ENCODE measurements around the gene LBHD2.

The LBHD2 gene

DNA sequence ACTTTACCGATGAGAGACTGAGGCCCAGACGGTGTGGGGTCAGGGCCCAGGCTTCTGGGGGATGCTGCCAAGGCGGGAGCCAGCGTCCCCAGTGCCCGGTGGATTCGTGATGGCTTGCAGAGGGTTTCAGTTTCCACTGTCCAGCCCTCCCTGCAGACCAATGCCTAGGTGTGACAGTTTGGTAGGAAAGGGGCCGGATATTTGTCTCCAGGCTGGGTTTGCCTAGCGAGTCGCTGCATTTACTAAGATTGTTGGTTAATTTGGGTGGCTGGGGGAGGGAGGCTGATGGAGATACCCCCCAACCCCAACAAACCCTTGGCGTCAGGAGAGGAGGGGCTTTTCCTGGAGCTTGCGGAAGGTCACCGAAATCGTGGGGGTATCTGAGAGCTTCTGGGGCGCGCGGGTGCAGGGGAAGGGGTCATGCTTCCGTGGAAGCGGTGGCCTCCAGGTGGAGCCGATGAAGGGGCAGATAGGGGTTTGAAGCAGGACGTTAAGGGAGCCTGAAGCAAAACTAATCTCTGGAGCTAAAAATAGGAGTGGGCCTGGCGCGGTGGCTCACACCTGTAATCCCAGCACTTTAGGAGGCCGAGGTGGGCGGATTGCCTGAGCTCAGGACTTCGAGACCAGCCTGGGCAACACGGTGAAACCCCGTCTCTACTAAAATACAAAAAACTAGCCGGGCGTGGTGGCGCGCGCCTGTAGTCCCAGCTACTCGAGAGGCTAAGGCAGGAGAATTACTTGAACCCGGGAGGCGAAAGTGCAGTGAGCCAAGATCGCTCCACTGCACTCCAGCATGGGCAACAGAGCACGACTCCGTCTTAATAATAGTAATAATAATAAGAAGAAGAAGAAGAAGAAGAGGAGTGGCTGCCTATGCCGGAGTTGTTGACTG is 25.6 kb upstream of the LBHD2 start:
- in situ Hi-C loops (cut with HindIII; ENCODE audit: low pct_unique_long_range_greater_than_20kb, low sequenced_read_pairs) = no loop called here
- DNase-seq (ENCODE audit: low read depth in 1 of 2, low spot score in 1 of 2) = peak in 1 of 2 experiments; percentile 37
- TF ChIP-seq JUND (IDR thresholded peaks at IDR 0.05; ENCODE audit: low read depth) = no peak

DNA sequence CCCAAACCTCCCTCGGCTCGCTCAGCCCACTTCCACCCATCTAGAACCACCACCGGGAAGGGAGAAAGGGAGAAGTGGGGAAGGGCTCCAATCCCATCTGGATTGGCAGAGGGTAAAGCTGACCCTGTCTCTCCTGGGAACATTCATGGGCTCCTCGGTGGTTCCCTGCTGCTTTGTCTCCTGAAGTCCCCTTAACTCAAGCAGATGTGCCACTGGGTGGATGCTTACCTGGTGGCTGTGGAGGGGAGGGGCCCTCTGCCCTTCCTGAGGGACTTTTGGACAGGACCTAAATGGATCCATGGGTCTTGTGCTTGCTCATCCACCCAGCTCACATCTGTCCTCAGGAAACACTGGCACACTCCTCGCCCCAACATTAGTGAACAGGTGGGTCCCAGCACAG is 24.5 kb upstream of the LBHD2 start:
- DNase-seq (ENCODE audit: low read depth in 1 of 2, low spot score in 1 of 2) = no peak
- in situ Hi-C loops (cut with HindIII; ENCODE audit: low pct_unique_long_range_greater_than_20kb, low sequenced_read_pairs) = no loop called here
- no peak for TF ChIP-seq JUND (IDR thresholded peaks at IDR 0.05; ENCODE audit: low read depth)

DNA sequence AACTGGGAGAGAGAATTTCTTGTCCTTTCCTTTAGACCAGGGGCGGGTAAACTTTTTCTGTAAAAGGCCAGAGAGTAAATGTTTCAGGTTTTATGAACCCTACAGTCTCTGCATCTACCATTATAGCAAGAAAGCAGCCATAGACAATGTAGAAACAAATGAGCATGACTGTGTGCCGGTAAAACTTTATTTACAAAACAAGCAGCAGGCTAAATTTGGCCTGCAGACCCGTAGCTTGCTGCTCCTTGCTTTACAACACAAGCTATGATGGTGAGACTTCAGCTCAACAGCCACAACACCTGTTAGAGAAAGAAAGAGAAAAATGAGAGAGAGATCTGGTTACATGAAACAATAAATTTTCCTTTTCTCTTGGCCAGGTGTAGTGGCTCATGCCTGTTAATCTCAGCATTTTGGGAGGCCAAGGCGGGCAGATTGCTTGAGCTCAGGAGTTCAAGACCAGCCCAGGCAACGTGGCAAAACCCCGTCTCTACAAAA is 22.5 kb upstream of the LBHD2 start:
- in situ Hi-C loops (cut with HindIII; ENCODE audit: low pct_unique_long_range_greater_than_20kb, low sequenced_read_pairs) = no loop called here
- DNase-seq (ENCODE audit: low read depth in 1 of 2, low spot score in 1 of 2) = no peak
- TF ChIP-seq JUND (IDR thresholded peaks at IDR 0.05; ENCODE audit: low read depth) = no peak

DNA sequence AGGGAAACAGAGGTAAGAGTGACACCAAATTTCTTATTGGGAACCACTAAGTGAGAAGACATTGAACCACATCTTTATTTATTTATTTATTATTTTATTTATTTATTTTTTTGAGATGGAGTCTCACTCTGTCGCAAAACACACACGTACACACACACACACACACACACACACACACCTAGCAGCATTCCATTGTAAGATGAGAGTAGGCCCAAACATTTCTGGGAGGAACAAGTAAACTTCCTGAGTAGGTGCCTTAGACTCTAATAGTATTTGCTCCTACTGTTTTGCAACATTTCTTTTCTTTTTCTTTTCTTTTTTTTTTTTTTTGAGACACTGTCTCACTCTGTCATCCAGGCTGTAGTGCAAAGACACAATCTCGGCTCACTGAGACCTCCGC is 19.6 kb upstream of the LBHD2 start:
- no peak for TF ChIP-seq JUND (IDR thresholded peaks at IDR 0.05; ENCODE audit: low read depth)
- DNase-seq (ENCODE audit: low read depth in 1 of 2, low spot score in 1 of 2) = peak in 1 of 2 experiments; percentile 52
- in situ Hi-C loops (cut with HindIII; ENCODE audit: low pct_unique_long_range_greater_than_20kb, low sequenced_read_pairs) = no loop called here

DNA sequence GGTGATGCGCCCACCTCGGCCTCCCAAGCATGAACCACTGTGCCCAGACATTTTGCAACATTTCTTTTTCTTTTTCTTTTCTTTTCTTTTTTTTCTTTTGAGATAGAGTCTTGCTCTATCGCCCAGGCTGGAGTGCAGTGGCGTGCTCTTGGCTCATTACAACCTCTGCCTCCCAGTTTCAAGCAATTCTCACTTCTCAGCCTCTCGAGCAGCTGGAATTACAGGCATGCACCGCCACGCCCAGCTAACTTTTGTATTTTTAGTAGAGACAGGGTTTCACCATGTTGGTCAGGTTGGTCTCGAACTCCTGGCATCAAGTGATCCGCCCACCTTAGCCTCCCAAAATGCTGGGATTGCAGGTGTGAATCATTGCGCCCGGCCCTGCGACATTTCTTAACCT is 19.0 kb upstream of the LBHD2 start:
- TF ChIP-seq JUND (IDR thresholded peaks at IDR 0.05; ENCODE audit: low read depth) = no peak
- in situ Hi-C loops (cut with HindIII; ENCODE audit: low pct_unique_long_range_greater_than_20kb, low sequenced_read_pairs) = no loop called here
- no peak for DNase-seq (ENCODE audit: low read depth in 1 of 2, low spot score in 1 of 2)

DNA sequence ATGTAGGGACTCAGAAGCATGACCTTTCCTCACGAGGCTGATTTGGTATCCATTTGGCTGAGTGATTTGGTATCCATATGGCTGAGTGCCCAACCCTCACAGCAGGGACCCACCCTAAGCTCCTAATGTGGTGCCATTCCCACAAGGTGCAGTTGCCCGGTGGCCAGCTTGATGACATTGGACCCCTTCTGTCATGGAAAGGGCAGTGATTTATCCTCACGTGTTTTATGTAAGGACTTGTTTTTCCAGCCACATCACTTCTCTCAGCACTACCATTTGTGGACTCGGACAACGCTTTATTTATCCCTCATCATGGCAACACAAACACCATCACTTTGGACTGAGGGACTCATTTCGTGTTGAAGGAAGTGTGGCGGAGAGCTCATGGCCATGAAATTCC is 18.1 kb upstream of the LBHD2 start:
- TF ChIP-seq JUND (IDR thresholded peaks at IDR 0.05; ENCODE audit: low read depth) = no peak
- DNase-seq (ENCODE audit: low read depth in 1 of 2, low spot score in 1 of 2) = no peak
- in situ Hi-C loops (cut with HindIII; ENCODE audit: low pct_unique_long_range_greater_than_20kb, low sequenced_read_pairs) = no loop called here

DNA sequence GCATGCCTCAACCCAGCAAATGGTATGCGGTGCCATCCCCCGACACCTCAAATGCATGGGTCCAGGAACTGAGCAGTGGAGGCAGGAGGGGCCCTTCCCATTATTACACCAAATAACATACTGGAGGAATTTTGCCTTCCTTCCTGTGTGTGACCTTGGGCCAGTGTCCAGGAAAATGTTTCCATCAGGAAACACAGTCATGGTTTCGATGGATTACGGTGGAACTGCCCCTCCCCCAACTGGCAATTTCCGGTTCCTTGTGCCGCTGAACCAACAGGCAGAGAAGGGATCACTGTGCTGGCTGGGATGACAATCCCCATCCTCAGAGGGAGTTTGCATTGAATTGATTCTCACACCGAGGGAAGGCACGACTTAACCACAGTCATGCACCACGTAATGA is 17.6 kb upstream of the LBHD2 start:
- TF ChIP-seq JUND (IDR thresholded peaks at IDR 0.05; ENCODE audit: low read depth) = no peak
- no peak for DNase-seq (ENCODE audit: low read depth in 1 of 2, low spot score in 1 of 2)
- in situ Hi-C loops (cut with HindIII; ENCODE audit: low pct_unique_long_range_greater_than_20kb, low sequenced_read_pairs) = no loop called here

DNA sequence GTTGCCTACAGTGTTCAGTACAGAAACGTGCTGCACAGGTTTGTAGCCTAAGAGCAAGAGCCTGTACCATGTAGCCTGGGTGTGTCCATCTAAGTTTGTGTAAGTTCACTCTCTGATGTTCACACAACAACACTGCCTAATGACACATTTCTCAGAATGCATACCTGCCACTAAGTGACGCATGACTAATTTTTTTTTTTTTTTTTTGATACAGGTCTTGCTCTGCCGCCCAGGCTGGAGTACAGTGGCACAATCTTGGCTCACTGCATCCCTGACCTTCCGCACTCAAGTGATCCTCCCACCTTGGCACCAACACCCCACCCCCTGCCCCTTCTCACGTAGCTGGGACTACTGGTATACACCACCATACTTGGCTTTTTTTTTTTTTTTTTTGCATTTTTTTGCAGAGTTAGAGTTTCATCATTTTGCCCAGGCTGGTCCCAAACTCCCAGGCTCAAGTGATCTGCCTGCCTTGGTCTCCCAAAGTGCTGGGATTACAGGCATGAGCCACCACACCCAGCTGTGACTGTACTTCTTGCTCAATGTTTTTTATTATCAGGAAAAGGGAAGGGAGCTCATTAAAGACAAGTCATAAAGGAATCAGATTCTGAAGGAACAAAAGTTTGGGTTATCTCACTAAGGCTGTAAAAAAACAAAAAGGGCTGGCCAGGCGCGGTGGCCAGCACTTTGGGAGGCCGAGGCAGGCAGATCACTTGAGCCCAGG is 16.6 kb upstream of the LBHD2 start:
- TF ChIP-seq JUND (IDR thresholded peaks at IDR 0.05; ENCODE audit: low read depth) = no peak
- no peak for DNase-seq (ENCODE audit: low read depth in 1 of 2, low spot score in 1 of 2)
- in situ Hi-C loops (cut with HindIII; ENCODE audit: low pct_unique_long_range_greater_than_20kb, low sequenced_read_pairs) = no loop called here

DNA sequence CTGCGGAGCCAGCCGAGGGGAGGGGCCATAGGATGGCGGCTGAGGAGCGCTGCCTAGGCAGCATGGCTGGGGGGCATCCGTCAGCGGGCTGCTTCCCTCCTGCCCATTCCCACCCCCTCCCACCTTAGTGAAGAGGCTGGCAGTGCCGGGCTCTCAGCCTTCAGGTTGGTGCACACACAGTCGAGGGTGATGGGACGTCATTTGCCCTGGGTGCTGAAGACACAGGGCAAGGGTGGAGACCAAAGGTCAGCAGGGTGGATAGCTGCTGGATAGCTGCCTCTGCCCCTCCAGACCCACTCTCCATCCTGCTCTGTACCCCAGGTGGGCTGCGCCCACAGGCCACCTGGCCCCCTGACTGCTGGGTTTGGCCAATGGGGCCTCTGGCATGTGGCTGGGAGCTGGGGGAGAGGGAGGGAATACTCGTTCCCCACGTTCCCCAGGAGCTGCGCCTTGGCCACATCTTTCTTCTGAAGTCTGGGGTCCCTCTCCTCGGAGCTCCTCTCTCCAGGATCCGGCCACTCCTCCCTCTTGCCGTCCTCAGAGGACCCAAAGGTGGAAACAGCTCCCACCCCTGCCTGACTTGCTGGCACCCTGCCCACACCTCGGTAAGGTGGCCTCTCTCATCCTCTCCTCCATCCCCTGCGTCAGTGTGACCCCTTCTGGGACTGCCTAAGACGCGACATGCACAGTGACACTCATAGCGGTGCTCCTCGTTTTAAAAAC is 15.5 kb upstream of the LBHD2 start:
- in situ Hi-C loops (cut with HindIII; ENCODE audit: low pct_unique_long_range_greater_than_20kb, low sequenced_read_pairs) = no loop called here
- DNase-seq (ENCODE audit: low read depth in 1 of 2, low spot score in 1 of 2) = no peak
- TF ChIP-seq JUND (IDR thresholded peaks at IDR 0.05; ENCODE audit: low read depth) = no peak

DNA sequence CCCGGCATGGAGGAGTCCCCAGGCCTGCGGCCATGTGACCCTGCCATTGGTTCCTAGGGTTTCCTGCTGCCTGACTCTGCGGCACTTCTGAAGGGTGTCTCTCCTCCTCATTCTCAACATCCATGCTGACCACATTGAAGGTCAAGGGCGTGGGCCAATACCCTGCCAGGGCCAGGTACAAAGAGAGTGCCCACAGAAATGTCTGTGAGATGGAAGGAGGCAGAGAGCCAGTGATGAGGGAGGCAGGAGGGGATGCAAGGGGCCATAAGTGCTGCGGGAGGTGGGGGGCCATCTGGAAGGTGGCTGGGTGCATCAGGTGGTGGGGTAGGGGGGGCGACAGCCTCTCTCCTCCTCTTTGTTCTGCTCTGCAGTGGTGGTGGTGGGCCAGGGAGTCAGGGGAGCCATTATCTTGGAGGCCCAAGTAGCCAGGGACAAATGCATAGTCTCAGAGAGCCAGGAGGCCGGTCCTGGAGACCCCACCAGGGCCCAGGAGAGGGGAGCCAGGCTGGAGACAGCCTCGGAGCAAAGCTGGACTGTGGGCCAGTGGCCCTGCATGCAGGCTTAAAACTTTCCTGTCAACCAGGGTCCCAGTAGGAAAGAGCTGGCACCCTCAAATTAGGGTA is 13.6 kb upstream of the LBHD2 start:
- DNase-seq (ENCODE audit: low read depth in 1 of 2, low spot score in 1 of 2) = no peak
- in situ Hi-C loops (cut with HindIII; ENCODE audit: low pct_unique_long_range_greater_than_20kb, low sequenced_read_pairs) = no loop called here
- no peak for TF ChIP-seq JUND (IDR thresholded peaks at IDR 0.05; ENCODE audit: low read depth)

DNA sequence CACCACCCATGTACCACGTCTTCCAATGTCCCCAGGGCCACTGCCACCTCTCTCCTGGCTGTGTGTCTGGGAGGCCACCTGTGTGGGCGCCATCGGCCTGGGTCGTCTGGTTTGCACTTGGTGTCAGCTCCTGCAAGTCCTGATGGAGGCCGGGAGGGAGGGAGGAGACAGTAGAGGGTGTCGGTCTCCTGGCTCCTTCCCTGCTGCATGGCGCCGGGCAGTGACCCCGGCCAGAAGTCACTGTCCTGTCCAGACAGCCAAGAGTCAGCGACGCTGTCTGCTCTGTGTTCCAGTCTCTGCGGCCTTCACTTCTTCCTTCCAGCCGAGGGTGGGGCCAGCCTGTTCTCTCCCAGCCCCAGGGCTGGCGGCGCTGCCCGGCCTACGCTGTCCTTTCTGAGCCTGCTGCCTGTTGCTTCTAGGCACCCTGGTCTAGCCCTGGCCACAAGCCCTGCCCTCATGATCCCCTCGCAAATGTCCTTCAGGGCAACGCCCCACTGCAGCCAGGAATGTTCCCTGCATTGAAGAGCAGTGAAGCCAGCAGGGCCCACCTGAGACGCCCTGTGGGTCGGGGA is 13.0 kb upstream of the LBHD2 start:
- no peak for TF ChIP-seq JUND (IDR thresholded peaks at IDR 0.05; ENCODE audit: low read depth)
- DNase-seq (ENCODE audit: low read depth in 1 of 2, low spot score in 1 of 2) = no peak
- in situ Hi-C loops (cut with HindIII; ENCODE audit: low pct_unique_long_range_greater_than_20kb, low sequenced_read_pairs) = no loop called here

Measured in T47D (cell line).